ENCODE results near the gene C1QTNF1.

DNA sequence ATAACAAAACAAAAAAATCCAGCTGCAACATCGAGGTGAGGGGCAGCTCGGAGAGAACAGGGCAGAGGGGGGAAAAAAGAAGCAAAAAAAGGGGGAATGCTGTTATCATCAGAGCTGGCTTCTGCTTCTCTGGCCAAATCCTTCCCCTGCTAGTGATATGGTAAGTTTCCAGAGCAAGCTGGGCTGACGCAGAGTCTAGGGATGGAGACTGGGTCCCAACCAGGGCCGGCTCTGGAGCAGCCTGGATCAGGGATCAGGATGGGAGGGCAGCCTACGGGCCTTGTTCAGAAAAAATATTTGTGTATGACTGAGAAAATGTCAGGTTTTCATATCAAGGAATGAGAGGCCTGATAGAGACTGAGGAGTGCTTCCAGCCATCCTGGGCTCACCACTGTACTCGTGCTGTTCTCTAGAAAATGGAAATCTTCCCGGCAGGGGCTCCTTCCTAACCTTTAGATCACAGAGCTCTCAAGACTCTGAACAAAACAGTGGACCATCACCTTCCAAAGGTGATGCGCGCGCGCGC is 726 bp upstream of the C1QTNF1 start:
- TF ChIP-seq POLR2AphosphoS5 (IDR thresholded peaks at IDR 0.05) (no peak), POLR2A (IDR thresholded peaks at IDR 0.05) (no peak)

All from suprapubic skin (tissue), 4 donors.